Vagina (tissue), 2 donors: ENCODE results near the gene LCN2.

ENCODE experiments used
- POLR2A ChIP-seq, 2 donors: fragments of 450-650 bp; IDR thresholded peaks; one replicate each; pipeline ENCODE4 v1.6.1; 2017; ENCODE audit warnings: antibody characterized with exemption in 2 of 2, mild to moderate bottlenecking in 2 of 2, moderate library complexity in 2 of 2
- TF ChIP-seq, protein P1 (sequence below), 3 experiments: fragments of 450-650 bp in 2 of 3; fragments of 200-600 bp in 1 of 3; sonication (generic) in 1 of 3; IDR thresholded peaks; one replicate each; pipeline ENCODE4 v1.5.1; 2017 to 2019; ENCODE audit warnings: antibody characterized with exemption in 3 of 3, mild to moderate bottlenecking in 2 of 3, moderate library complexity in 2 of 3

GRCh38 chr9:128164307-128164885 is 15.1 kb downstream of the LCN2 start:
- TF ChIP-seq POLR2A (IDR thresholded peaks at IDR 0.05): no peak
- TF ChIP-seq, protein P1, sequence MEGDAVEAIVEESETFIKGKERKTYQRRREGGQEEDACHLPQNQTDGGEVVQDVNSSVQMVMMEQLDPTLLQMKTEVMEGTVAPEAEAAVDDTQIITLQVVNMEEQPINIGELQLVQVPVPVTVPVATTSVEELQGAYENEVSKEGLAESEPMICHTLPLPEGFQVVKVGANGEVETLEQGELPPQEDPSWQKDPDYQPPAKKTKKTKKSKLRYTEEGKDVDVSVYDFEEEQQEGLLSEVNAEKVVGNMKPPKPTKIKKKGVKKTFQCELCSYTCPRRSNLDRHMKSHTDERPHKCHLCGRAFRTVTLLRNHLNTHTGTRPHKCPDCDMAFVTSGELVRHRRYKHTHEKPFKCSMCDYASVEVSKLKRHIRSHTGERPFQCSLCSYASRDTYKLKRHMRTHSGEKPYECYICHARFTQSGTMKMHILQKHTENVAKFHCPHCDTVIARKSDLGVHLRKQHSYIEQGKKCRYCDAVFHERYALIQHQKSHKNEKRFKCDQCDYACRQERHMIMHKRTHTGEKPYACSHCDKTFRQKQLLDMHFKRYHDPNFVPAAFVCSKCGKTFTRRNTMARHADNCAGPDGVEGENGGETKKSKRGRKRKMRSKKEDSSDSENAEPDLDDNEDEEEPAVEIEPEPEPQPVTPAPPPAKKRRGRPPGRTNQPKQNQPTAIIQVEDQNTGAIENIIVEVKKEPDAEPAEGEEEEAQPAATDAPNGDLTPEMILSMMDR (IDR thresholded peaks at IDR 0.05): no peak
